ENCODE results near the gene GALNT16.

DNA sequence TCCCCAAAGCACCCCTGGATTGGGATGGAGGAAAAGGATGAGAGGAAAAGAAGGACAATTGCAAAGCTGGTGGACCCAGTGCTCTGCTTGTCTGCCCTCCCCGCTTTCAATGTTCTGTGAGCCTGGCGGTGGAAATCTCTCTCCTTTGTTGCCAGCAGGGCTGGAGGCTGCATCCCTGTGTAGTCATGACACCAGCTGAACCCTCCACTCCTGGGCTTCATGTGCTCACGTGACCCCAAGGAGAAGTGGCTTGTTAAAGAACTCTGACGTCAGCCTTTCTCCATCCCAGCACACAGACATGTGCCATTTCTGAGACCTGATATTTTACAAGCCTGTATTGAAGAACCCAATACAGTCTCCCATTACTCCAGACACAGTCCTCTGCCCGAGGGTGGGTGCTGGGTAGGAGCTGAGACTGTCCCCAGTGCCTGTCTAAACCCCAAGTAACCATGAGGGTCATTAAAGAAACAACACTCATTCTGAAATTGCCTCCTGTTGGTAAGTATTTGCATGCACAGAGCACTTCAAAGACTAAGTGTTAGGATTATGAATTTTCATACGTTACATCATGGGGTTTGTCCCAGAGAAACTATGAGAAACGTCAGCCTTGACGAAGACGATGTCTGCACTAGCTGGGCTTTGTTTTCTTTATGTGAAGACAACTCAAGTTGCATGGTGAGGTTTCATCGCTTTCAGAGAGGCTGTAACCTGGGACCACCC lies 21.7 kb downstream of the GALNT16 start:
- TF ChIP-seq CTCF (IDR thresholded peaks at IDR 0.05) (no peak), EZH2 (IDR thresholded peaks at IDR 0.05; ENCODE audit: borderline replicate concordance, insufficient read depth, low read depth, low read length, poor library complexity, severe bottlenecking) (no peak)
